Measurements from ENCODE around the gene ADIPOR2. TPM values are rescaled to one million over a fixed set of nuclear protein-coding genes. Genes with fewer than 3 reads are reported as not detected.

Gene ADIPOR2
- total RNA-seq, 4 donors from 2014 or later, result 28.2 to 37.4 (median 34.1) TPM

- peak overlapping the region in 1 of 4 donors; percentile 67 for H3K4me3 ChIP-seq
- intact Hi-C loops (cut with DNase I), result loop anchor here (2.0 to 5.0 kb wide), 2 partner anchors 237 to 784 kb away; no protein-coding TSS in a partner anchor
- DNase-seq (ENCODE audit: extremely low spot score), result no peak
- no peaks in the 10 kb centered on the region for H3K27me3 ChIP-seq
- H3K9me3 ChIP-seq, result no peaks in the 10 kb centered on the region
- H3K4me1 ChIP-seq, result peaks cover 34 to 49% (median 38%) of the 10 kb centered on the region in 4 donors
- TF ChIP-seq POLR2A (IDR thresholded peaks at IDR 0.05; ENCODE audit: low read depth) (no peak), EP300 (IDR thresholded peaks at IDR 0.05) (no peak), POLR2AphosphoS5 (IDR thresholded peaks at IDR 0.05) (no peak), CTCF (IDR thresholded peaks at IDR 0.05) (no peak)
- WGBS, result 100% methylated on average over 4 of the region's 22 CpGs
- H3K36me3 ChIP-seq, result no peaks in the 10 kb centered on the region
- H3K27ac ChIP-seq (replicated peaks in 1 of 4), result peak overlapping the region; percentile 77 to 87 (median 86)
Measured at GRCh38 chr12:1797991-1798640, 107.2 kb downstream of the ADIPOR2 start.

- Histone ChIP-seq H3K36me3 (no peaks in the 10 kb centered on the region), H3K27ac (replicated peaks in 1 of 4) (no peak overlapping the region), H3K4me3 (no peak overlapping the region), H3K27me3 (no peaks in the 10 kb centered on the region), H3K4me1 (peaks cover 30 to 49% (median 35%) of the 10 kb centered on the region in 4 donors), H3K9me3 (no peaks in the 10 kb centered on the region)
- TF ChIP-seq CTCF (IDR thresholded peaks at IDR 0.05) (no peak), POLR2A (IDR thresholded peaks at IDR 0.05; ENCODE audit: low read depth) (no peak), POLR2AphosphoS5 (IDR thresholded peaks at IDR 0.05) (no peak), EP300 (IDR thresholded peaks at IDR 0.05) (no peak)
- intact Hi-C loops (cut with DNase I), result loop anchor here (5.0 kb wide), 1 partner anchor 784 kb away; no protein-coding TSS in a partner anchor
- WGBS, result 96% methylated on average over 5 of the region's 6 CpGs
- DNase-seq (ENCODE audit: extremely low spot score), result no peak
Measured at GRCh38 chr12:1798641-1799020, 107.8 kb downstream of the ADIPOR2 start.

- no peaks in the 10 kb centered on the region for H3K27me3 ChIP-seq
- no peak overlapping the region for H3K27ac ChIP-seq (replicated peaks in 1 of 4)
- TF ChIP-seq EP300 (IDR thresholded peaks at IDR 0.05) (no peak), CTCF (IDR thresholded peaks at IDR 0.05) (no peak), POLR2A (IDR thresholded peaks at IDR 0.05; ENCODE audit: low read depth) (no peak), POLR2AphosphoS5 (IDR thresholded peaks at IDR 0.05) (no peak)
- no peak overlapping the region for H3K4me3 ChIP-seq
- 92% methylated on average over 14 of the region's 21 CpGs for WGBS
- peaks cover 29 to 44% (median 34%) of the 10 kb centered on the region in 4 donors for H3K4me1 ChIP-seq
- DNase-seq (ENCODE audit: extremely low spot score), result no peak
- H3K9me3 ChIP-seq, result no peaks in the 10 kb centered on the region
- intact Hi-C loops (cut with DNase I), result loop anchor here (5.0 kb wide), 1 partner anchor 783 kb away; no protein-coding TSS in a partner anchor
- no peaks in the 10 kb centered on the region for H3K36me3 ChIP-seq
Measured at GRCh38 chr12:1799051-1799881, 108.4 kb downstream of the ADIPOR2 start.

- WGBS, result 92% methylated on average over 7 of the region's 12 CpGs
- Histone ChIP-seq H3K4me3 (no peak overlapping the region), H3K4me1 (peaks cover 26 to 44% (median 33%) of the 10 kb centered on the region in 4 donors), H3K27ac (replicated peaks in 1 of 4) (no peak overlapping the region), H3K36me3 (no peaks in the 10 kb centered on the region), H3K27me3 (no peaks in the 10 kb centered on the region), H3K9me3 (no peaks in the 10 kb centered on the region)
- intact Hi-C loops (cut with DNase I), result loop anchor here (5.0 kb wide), 1 partner anchor 782 kb away; no protein-coding TSS in a partner anchor
- no peak for DNase-seq (ENCODE audit: extremely low spot score)
- TF ChIP-seq POLR2AphosphoS5 (IDR thresholded peaks at IDR 0.05) (no peak), EP300 (IDR thresholded peaks at IDR 0.05) (no peak)
Measured at GRCh38 chr12:1799882-1800400, 109.1 kb downstream of the ADIPOR2 start.

Measured in esophagus muscularis mucosa (tissue), 4 donors.